Endothelial cell of umbilical vein (primary cell): Measurements from ENCODE around the gene CYSLTR2. TPM values are rescaled to one million over a fixed set of nuclear protein-coding genes. Genes with fewer than 3 reads are reported as not detected.

Experiments
- BruUV-seq: library from RNA; stranded (reverse); fragments of 400-500 nt; replicated peaks from 2 replicates; lab custom pipeline; 2021; lab: Mats Ljungman, UMichigan
- CTCF ChIA-PET: fragments of 300-600, 350-600 bp; sonication (Branson Sonifier 250); formaldehyde crosslinking; loops from one replicate; lab custom pipeline; 2021; ENCODE audit warnings: antibody characterized with exemption, inconsistent platforms; lab: Charles Lee
- POLR2A ChIA-PET: fragments of 300-600, 350-600 bp; sonication (Branson Sonifier 250); formaldehyde crosslinking; loops from one replicate; lab custom pipeline; 2021; ENCODE audit warnings: antibody characterized with exemption, inconsistent platforms; lab: Charles Lee
- DNase-seq: peaks from one replicate; pipeline ENCODE4 v3.0.0-alpha.2; 2011; ENCODE audit warnings: low read depth, low spot score
- FAIRE-seq: peaks from 2 replicates; lab custom pipeline; 2011; peaks lifted over from hg19 to GRCh38; lab: Jason Lieb, UNC
- H2AFZ ChIP-seq: 2 replicates; pipeline ENCODE4 v1.6.0; 2012; ENCODE audit warnings: low read depth, low read length, control low read depth, inconsistent platforms
- H3K27ac ChIP-seq: 2 replicates; pipeline ENCODE4 v1.5.1; 2011; ENCODE audit warnings: low read depth, mild to moderate bottlenecking, control low read depth, low read length, moderate library complexity; ENCODE audit not compliant: insufficient read depth
- H3K27me3 ChIP-seq, 2 experiments: 2 replicates each; pipeline versions ENCODE4 v1.6.0 to v1.6.1; 2011; ENCODE audit warnings: low read length in 2 of 2, mixed read lengths in 1 of 2; ENCODE audit not compliant: control insufficient read depth in 2 of 2, insufficient read depth in 2 of 2
- H3K36me3 ChIP-seq, 2 experiments: 2 replicates in 1 of 2; 3 replicates in 1 of 2; pipeline ENCODE4 v1.5.1; 2011; ENCODE audit warnings: low read length in 2 of 2, mild to moderate bottlenecking in 1 of 2, moderate library complexity in 1 of 2; ENCODE audit not compliant: control insufficient read depth in 2 of 2, insufficient read depth in 2 of 2; ENCODE audit errors: extremely low read depth in 1 of 2
- H3K4me1 ChIP-seq: 3 replicates; pipeline ENCODE4 v1.5.1; 2011; ENCODE audit warnings: mild to moderate bottlenecking, low read length; ENCODE audit not compliant: control insufficient read depth, insufficient read depth; ENCODE audit errors: extremely low read depth
- H3K4me2 ChIP-seq: 2 replicates; pipeline ENCODE4 v1.6.1; 2011; ENCODE audit warnings: low read length, control low read depth, mixed read lengths; ENCODE audit not compliant: insufficient read depth
- H3K4me3 ChIP-seq, 3 experiments: fragments of 200-600 bp in 1 of 3; sonication (generic), shearing (Covaris generic) in 1 of 3; replicated peaks in 1 of 3; 2 replicates each; pipeline ENCODE4 v1.5.1; 2011 to 2016; ENCODE audit warnings: control low read depth in 3 of 3, low read length in 3 of 3, mild to moderate bottlenecking in 2 of 3, inconsistent platforms in 1 of 3, low read depth in 1 of 3, moderate library complexity in 1 of 3; ENCODE audit not compliant: insufficient read depth in 1 of 3
- H3K79me2 ChIP-seq: 2 replicates; pipeline ENCODE4 v1.6.0; 2012; ENCODE audit warnings: low read length, inconsistent platforms; ENCODE audit not compliant: control insufficient read depth, insufficient read depth
- H3K9ac ChIP-seq: replicated peaks from 2 replicates; pipeline ENCODE3; 2011; ENCODE audit warnings: low read length, control low read depth; ENCODE audit not compliant: insufficient read depth; ENCODE audit errors: extremely low read depth
- H3K9me1 ChIP-seq: replicated peaks from 3 replicates; pipeline ENCODE4 v1.6.0; 2011; ENCODE audit warnings: mild to moderate bottlenecking, low read length; ENCODE audit not compliant: control insufficient read depth, insufficient read depth; ENCODE audit errors: extremely low read depth
- H3K9me3 ChIP-seq: replicated peaks from 2 replicates; pipeline ENCODE4 v1.5.1; 2012; ENCODE audit warnings: low read length, inconsistent platforms; ENCODE audit not compliant: control insufficient read depth, insufficient read depth
- H4K20me1 ChIP-seq: replicated peaks from 2 replicates; pipeline ENCODE3; 2011; ENCODE audit warnings: mild to moderate bottlenecking, low read length; ENCODE audit not compliant: control insufficient read depth, insufficient read depth; ENCODE audit errors: extremely low read depth
- CTCF ChIP-seq, 2 donors: IDR thresholded peaks; 1 replicate in 1 of 2; 2 replicates in 1 of 2; pipeline ENCODE4 v1.5.1; 2011; ENCODE audit warnings: low read length in 2 of 2, mild to moderate bottlenecking in 2 of 2, moderate library complexity in 2 of 2, control low read depth in 1 of 2, inconsistent platforms in 1 of 2, low read depth in 1 of 2; ENCODE audit not compliant: insufficient read depth in 1 of 2; ENCODE audit errors: extremely low read depth in 1 of 2
- EZH2 ChIP-seq: IDR thresholded peaks from 2 replicates; pipeline ENCODE4 v1.6.1; 2012; ENCODE audit warnings: borderline replicate concordance, low read depth, mild to moderate bottlenecking, moderate library complexity, low read length, inconsistent platforms; ENCODE audit not compliant: severe bottlenecking
- FOS ChIP-seq: IDR thresholded peaks from 2 replicates; pipeline ENCODE4 v1.6.1; 2011; ENCODE audit warnings: mild to moderate bottlenecking, low read length, moderate library complexity, borderline replicate concordance; ENCODE audit not compliant: insufficient read depth
- GATA2 ChIP-seq: IDR thresholded peaks from 2 replicates; pipeline ENCODE4 v1.7.0; 2011; ENCODE audit warnings: low read depth, mild to moderate bottlenecking, moderate library complexity, mixed read lengths, low read length; ENCODE audit not compliant: insufficient read length, insufficient read depth
- JUN ChIP-seq: IDR thresholded peaks from 2 replicates; pipeline ENCODE4 v1.6.1; 2011; ENCODE audit warnings: borderline replicate concordance, low read depth; ENCODE audit not compliant: insufficient read length, insufficient read depth
- MYC ChIP-seq: IDR thresholded peaks from one replicate; pipeline ENCODE4 v1.6.1; 2011; ENCODE audit warnings: mild to moderate bottlenecking, low read depth, low read length
- POLR2A ChIP-seq: IDR thresholded peaks from 2 replicates; pipeline ENCODE4 v1.6.1; 2012; ENCODE audit warnings: low read depth, mild to moderate bottlenecking, control low read depth, low read length
- POLR2AphosphoS5 ChIP-seq: IDR thresholded peaks from 2 replicates; pipeline ENCODE4 v1.6.1; 2012; ENCODE audit warnings: low read depth, mild to moderate bottlenecking, control low read depth, low read length, moderate library complexity; ENCODE audit not compliant: insufficient read depth
- dilution Hi-C: fragments of 300-500 bp; cut with MboI; formaldehyde crosslinking; loops from one replicate; pipeline ENCODE4 v1.15.0; 2019; ENCODE audit warnings: low sequenced_read_pairs; ENCODE audit not compliant: extremely low pct_ligation_motif_present
- intact Hi-C: fragments of 100-400 bp; cut with micrococcal nuclease; formaldehyde crosslinking; loops from one replicate; pipeline ENCODE4 v1.10.0; 2022
- polyA plus RNA-seq, 4 experiments: library from polyadenylated mRNA; depleted of rRNA in 3 of 4; stranded (reverse) in 3 of 4; unstranded in 1 of 4; fragments of >200 nt; gene quantifications; 2 replicates each; pipeline versions ENCODE4 v1.2.1 to v1.2.3, GENCODE V29; 2011 to 2012; ENCODE audit warnings: missing spikeins in 1 of 4
- total RNA-seq: library from RNA; stranded (reverse); gene quantifications from 2 replicates; pipeline ENCODE4 v1.2.3, GENCODE V29; 2021
- TF ChIP-seq, protein P1 (sequence below): IDR thresholded peaks from 2 replicates; pipeline ENCODE4 v1.6.1; 2011; ENCODE audit not compliant: insufficient read depth, insufficient read length

The CYSLTR2 gene
- total and polyA plus RNA-seq, 2 donors (not counting 3 experiments of a cell fraction or from before 2014, with no cell fraction given): 0.10 to 0.31 TPM

DNA sequence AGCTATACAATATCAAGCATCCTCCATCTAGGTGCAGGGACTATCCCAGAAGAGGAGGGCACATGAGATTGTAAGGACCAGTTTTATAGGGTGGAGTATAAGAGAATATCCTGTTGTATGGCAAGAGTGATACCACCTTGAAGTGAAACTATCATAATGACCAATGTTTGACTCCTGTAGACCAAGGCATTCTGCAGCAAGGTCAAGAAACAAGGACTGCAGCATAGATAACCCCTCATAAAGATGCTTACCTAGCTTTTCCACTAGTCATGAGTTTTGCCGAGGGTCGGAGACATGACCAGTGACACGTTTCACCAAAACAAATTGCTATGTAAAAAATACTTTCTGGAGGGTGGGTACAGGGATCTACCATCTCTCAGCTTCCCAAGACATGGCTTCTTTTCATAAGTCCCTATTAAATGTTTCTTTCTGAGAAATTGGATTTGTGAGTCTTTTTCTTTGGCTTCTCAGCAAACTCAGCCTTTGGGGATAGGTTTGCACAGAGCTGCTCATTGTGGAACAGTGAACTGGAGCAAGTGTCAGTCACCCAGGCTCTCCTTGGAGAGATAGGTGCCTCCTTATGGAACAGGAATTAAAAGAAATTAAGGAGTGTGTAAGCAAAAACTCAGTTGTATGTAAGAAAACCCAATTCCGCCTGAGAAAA is 28.2 kb upstream of the CYSLTR2 start:
- FAIRE-seq: no peak
- dilution Hi-C loops (no loop called here), intact Hi-C loops (loop anchor here (1.0 kb wide), 1 partner anchor 24 kb away; no protein-coding TSS in a partner anchor)
- no peak overlapping the region for H3K4me2 ChIP-seq
- TF ChIP-seq FOS (no peak), JUN (no peak), EZH2 (no peak), POLR2AphosphoS5 (no peak), GATA2 (no peak), POLR2A (no peak), CTCF (IDR thresholded peaks at IDR 0.05; ENCODE audit: extremely low read depth in 1 of 2, insufficient read depth in 1 of 2, low read depth in 1 of 2, low read length in 2 of 2) (no peak), MYC (no peak)
- TF ChIP-seq, protein P1, sequence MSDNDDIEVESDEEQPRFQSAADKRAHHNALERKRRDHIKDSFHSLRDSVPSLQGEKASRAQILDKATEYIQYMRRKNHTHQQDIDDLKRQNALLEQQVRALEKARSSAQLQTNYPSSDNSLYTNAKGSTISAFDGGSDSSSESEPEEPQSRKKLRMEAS: no peak
- peak overlapping the region; percentile 20 for H3K9ac ChIP-seq
- no peaks in the 10 kb centered on the region for H3K36me3 ChIP-seq
- peaks cover 10% of the 10 kb centered on the region for H3K4me1 ChIP-seq
- peak overlapping the region; percentile 63 for H3K27ac ChIP-seq
- no peaks in the 10 kb centered on the region for H3K79me2 ChIP-seq
- no peak overlapping the region for H2AFZ ChIP-seq
- H4K20me1 ChIP-seq: no peaks in the 10 kb centered on the region
- CTCF ChIA-PET: interaction anchor here (1.5 kb wide), 1 partner anchor 10 kb away, joined by 3 read pairs; no protein-coding TSS in a partner anchor
- POLR2A ChIA-PET: interaction anchor here (1.5 kb wide), 1 partner anchor 25 kb away, joined by 6 read pairs; no protein-coding TSS in a partner anchor
- H3K4me3 ChIP-seq: no peak overlapping the region
- H3K9me1 ChIP-seq: no peaks in the 10 kb centered on the region
- peaks cover 0 to 19% of the 10 kb centered on the region in 2 experiments for H3K27me3 ChIP-seq
- TSS peak; percentile 93 for BruUV-seq
- H3K9me3 ChIP-seq: no peaks in the 10 kb centered on the region
- DNase-seq: no peak
